DMS79 treated with DMSO at 0.1 percent for 48 hours (cell line): ENCODE data around the gene GCK.

Experiments
- DNase-seq: peaks from one replicate; lab custom pipeline; 2025; lab: John Stamatoyannopoulos, UW

GCK gene

GRCh38 chr7:44103923-44104859 is 85.0 kb downstream of the GCK start, which contains the start of gene AEBP1:
Gene AEBP1, plus strand, starts transcription at chr7:44104345. Its CDS starts 321 bp downstream, at chr7:44104666.
- DNase-seq, result peak; percentile 48

- DNase-seq, result no peak
These were observed 85.7 kb downstream of the GCK start for GRCh38 chr7:44103566-44103922.

- DNase-seq, result no peak
These were observed 86.2 kb downstream of the GCK start for GRCh38 chr7:44102846-44103565.

GRCh38 chr7:44101966-44102845 is 87.0 kb downstream of the GCK start:
- DNase-seq, result no peak

- DNase-seq, result no peak
These were observed 87.8 kb downstream of the GCK start for GRCh38 chr7:44101303-44101965.

GRCh38 chr7:44100458-44101302 is 88.6 kb downstream of the GCK start:
- DNase-seq, result no peak

- no peak for DNase-seq
These were observed 89.6 kb downstream of the GCK start for GRCh38 chr7:44099669-44100068.

- no peak for DNase-seq
These were observed 90.9 kb downstream of the GCK start for GRCh38 chr7:44098092-44099068.

- no peak for DNase-seq
These were observed 91.9 kb downstream of the GCK start for GRCh38 chr7:44097064-44097932.

- no peak for DNase-seq
These were observed 92.8 kb downstream of the GCK start for GRCh38 chr7:44096326-44096881.

- no peak for DNase-seq
These were observed 93.5 kb downstream of the GCK start for GRCh38 chr7:44095781-44096180.

- DNase-seq, result no peak
These were observed 94.2 kb downstream of the GCK start for GRCh38 chr7:44094883-44095592.

- DNase-seq, result no peak
These were observed 94.9 kb downstream of the GCK start for GRCh38 chr7:44094365-44094764.
